Left forelimb (tissue), 1 donor: ENCODE data around the gene MYH7.

Experiments
- DNase-seq: peaks from one replicate; pipeline ENCODE4 v3.0.0-alpha.2; 2018; ENCODE audit warnings: low spot score

MYH7 gene

GRCh38 chr14:23366426-23366921, 69.0 kb downstream of the MYH7 start:
- DNase-seq = peak; percentile 89

GRCh38 chr14:23365732-23366425, 69.6 kb downstream of the MYH7 start:
- peak; percentile 88 for DNase-seq

- peak; percentile 83 for DNase-seq
Observed at GRCh38 chr14:23365036-23365731, 70.3 kb downstream of the MYH7 start, which contains the start of gene EFS. EFS (minus strand) TSS chr14:23365172; CDS start chr14:23365025, 147 bp downstream.

- no peak for DNase-seq
Observed at GRCh38 chr14:23364164-23365035, 71.1 kb downstream of the MYH7 start.
